ENCODE data around the gene GDPD4.

The GDPD4 gene

DNA sequence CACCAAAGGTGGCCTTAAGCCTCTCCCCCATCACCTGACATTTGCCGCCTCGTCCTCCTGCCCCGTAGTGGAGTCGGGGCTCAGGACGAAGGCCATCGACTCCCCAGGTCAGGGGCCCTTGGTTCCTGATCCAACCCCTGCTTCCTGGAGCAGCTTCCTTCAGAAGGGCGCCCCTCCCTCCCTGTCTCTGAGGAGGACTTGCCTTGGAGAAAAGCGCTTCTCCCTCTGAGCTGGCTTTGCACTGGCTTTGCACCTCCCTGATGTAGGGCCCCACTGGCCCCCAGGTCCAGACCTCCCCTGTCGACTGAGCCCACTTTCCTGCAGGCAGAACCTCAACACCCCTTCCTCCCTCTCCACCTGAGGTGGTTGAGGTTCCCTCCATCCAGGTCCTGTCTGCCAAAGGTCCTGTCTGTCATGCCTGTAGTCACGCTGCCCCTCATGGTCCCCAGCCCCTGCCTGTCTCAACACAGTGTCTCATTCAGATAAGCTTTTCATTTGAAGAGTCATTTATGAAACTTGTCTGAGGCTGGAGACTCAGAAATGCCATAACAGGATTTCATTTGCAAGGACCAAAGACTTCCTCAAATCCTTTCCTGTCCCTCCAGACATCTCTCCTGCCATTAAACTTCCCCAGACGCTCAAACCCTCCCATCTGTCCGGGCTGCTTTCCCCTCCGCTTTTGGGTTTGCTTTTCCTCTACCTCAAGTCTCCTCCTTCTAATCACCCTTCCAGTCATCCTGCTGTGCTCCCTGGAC lies 95.0 kb downstream of the GDPD4 start:
- no CpG with 5 or more reads among the region's 13 CpGs for WGBS (ENCODE audit: insufficient coverage, insufficient read length)
- H3K9me3 ChIP-seq (ENCODE audit: control insufficient read depth, insufficient read depth, low read length) = no peaks in the 10 kb centered on the region
- H3K4me3 ChIP-seq (ENCODE audit: low read length) = no peak overlapping the region
- no peaks in the 10 kb centered on the region for H3K36me3 ChIP-seq (ENCODE audit: control insufficient read depth, insufficient read depth, low read length)
- H3K27me3 ChIP-seq (ENCODE audit: control insufficient read depth, insufficient read depth, low read length) = no peaks in the 10 kb centered on the region
- H3K4me1 ChIP-seq (ENCODE audit: control insufficient read depth, insufficient read depth, low read length) = no peaks in the 10 kb centered on the region
- no peak overlapping the region for H3K27ac ChIP-seq (ENCODE audit: low read length)
- DNase-seq (ENCODE audit: low read depth, low spot score) = no peak

DNA sequence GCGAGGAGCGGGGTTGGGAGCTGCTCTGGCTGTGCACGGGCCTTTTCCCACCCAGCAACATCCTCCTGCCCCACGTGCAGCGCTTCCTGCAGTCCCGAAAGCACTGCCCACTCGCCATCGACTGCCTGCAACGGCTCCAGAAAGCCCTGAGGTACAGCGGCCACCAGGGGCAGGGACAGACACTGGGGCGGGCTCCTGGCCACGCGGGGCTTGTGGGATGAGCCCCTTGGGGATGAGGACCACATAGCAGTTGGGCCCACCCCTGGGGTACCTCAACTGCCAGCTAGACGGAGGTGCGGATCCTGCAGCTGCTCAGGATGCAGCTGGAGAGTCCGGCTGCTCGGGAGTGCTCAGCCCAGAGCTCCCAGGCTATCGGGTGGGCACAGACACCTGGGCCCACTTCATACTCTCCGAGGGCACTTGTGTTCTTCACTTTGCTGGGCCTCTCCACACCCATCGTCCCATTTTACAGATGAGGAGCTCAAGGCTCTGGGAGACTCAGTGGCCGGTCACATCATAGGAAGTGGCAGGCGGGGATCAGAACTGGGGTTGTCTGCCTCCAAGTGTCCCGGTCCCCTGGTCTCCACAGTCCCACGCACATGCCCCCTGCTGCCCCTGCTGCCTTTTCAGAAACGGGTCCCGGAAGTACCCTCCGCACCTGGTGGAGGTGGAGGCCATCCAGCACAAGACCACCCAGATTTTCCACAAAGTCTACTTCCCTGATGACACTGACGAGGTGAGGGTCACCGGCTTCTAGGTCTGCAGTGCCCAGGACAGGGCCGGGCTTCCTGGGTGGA lies 95.8 kb downstream of the GDPD4 start:
- WGBS (ENCODE audit: insufficient coverage, insufficient read length) = no CpG with 5 or more reads among the region's 30 CpGs
- no peaks in the 10 kb centered on the region for H3K27me3 ChIP-seq (ENCODE audit: control insufficient read depth, insufficient read depth, low read length)
- no peaks in the 10 kb centered on the region for H3K36me3 ChIP-seq (ENCODE audit: control insufficient read depth, insufficient read depth, low read length)
- H3K27ac ChIP-seq (ENCODE audit: low read length) = no peak overlapping the region
- H3K4me1 ChIP-seq (ENCODE audit: control insufficient read depth, insufficient read depth, low read length) = no peaks in the 10 kb centered on the region
- no peak for DNase-seq (ENCODE audit: low read depth, low spot score)
- no peaks in the 10 kb centered on the region for H3K9me3 ChIP-seq (ENCODE audit: control insufficient read depth, insufficient read depth, low read length)
- H3K4me3 ChIP-seq (ENCODE audit: low read length) = no peak overlapping the region

DNA sequence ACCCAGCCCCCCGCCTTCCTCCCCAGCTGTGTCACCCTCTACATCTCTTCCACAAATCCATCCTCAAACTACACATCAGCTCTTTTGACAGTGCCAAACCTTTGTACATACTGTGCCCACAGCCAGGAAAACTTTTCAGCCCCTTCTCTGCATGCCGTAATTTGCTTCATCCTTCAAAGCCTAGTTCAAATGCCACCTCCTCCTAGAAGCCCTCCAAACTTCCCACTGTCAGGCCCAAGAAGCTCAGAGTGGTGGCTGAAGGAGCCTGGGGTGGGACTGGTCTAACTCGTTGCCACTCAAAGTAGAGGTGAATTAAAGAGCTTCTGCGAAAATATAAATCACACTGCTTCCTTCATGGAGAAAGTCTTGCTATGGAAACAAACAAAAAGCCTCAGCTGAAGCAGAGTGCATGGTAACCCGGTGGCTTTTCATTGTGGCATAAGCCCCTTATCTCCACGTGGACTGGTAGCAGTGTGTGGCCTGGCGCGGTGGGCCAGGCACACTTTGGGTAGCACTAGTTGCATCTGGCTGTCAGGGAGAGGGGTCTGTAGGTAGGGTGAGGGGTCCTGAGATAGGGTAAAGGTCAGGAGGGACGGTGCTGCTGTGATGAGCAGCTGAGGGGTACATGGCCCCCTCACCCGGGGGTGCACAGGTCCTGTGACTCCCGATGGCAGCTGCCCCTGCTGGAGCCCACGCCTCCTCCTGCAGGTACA lies 96.6 kb downstream of the GDPD4 start:
- Histone ChIP-seq H3K9me3 (ENCODE audit: control insufficient read depth, insufficient read depth, low read length) (no peaks in the 10 kb centered on the region), H3K4me3 (ENCODE audit: low read length) (no peak overlapping the region), H3K36me3 (ENCODE audit: control insufficient read depth, insufficient read depth, low read length) (no peaks in the 10 kb centered on the region), H3K27ac (ENCODE audit: low read length) (no peak overlapping the region), H3K27me3 (ENCODE audit: control insufficient read depth, insufficient read depth, low read length) (no peaks in the 10 kb centered on the region), H3K4me1 (ENCODE audit: control insufficient read depth, insufficient read depth, low read length) (no peaks in the 10 kb centered on the region)
- DNase-seq (ENCODE audit: low read depth, low spot score) = no peak
- WGBS (ENCODE audit: insufficient coverage, insufficient read length) = no CpG with 5 or more reads among the region's 12 CpGs

DNA sequence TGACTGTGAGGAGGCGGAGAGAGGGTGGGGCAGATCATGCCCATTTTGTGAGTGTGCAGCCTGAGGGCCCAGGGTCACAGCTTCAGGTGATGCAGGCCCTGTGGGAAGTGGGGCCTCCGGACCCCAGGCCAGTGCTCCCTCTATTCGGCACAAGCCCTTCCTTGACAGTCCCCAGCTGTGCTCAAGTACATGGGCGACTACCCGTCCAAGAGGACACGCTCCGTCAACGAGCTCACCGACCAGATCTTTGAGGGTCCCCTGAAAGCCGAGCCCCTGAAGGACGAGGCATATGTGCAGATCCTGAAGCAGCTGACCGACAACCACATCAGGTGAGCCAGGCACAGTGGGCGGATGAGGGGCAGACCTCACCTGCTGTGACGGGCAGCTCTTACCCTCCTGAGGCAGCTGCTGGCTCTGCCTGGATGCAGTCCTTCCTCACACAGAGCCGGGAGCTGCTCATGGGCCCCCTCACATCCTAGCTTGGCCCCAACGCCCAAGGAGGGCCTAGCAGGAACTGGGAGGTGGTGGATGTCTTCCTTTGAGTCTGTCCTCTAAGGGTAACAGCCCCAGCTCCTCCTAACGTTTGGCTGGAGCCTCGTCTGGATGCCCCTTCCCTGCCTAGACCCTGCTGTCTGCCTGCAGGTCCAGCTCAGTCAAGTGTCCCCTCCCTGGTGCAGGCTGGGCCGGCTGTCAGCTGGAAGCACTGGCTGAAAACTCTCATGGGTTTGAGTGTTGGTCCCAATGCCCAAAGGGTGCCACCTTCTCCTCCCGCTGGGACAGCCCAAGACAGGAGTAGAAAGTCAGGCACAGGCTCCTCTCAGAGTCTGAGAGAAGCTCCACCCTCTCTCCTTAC lies 97.4 kb downstream of the GDPD4 start:
- Histone ChIP-seq H3K9me3 (ENCODE audit: control insufficient read depth, insufficient read depth, low read length) (no peaks in the 10 kb centered on the region), H3K4me1 (ENCODE audit: control insufficient read depth, insufficient read depth, low read length) (no peaks in the 10 kb centered on the region), H3K36me3 (ENCODE audit: control insufficient read depth, insufficient read depth, low read length) (no peaks in the 10 kb centered on the region), H3K27me3 (ENCODE audit: control insufficient read depth, insufficient read depth, low read length) (no peaks in the 10 kb centered on the region), H3K27ac (ENCODE audit: low read length) (no peak overlapping the region), H3K4me3 (ENCODE audit: low read length) (no peak overlapping the region)
- DNase-seq (ENCODE audit: low read depth, low spot score) = no peak
- WGBS (ENCODE audit: insufficient coverage, insufficient read length) = no CpG with 5 or more reads among the region's 20 CpGs

DNA sequence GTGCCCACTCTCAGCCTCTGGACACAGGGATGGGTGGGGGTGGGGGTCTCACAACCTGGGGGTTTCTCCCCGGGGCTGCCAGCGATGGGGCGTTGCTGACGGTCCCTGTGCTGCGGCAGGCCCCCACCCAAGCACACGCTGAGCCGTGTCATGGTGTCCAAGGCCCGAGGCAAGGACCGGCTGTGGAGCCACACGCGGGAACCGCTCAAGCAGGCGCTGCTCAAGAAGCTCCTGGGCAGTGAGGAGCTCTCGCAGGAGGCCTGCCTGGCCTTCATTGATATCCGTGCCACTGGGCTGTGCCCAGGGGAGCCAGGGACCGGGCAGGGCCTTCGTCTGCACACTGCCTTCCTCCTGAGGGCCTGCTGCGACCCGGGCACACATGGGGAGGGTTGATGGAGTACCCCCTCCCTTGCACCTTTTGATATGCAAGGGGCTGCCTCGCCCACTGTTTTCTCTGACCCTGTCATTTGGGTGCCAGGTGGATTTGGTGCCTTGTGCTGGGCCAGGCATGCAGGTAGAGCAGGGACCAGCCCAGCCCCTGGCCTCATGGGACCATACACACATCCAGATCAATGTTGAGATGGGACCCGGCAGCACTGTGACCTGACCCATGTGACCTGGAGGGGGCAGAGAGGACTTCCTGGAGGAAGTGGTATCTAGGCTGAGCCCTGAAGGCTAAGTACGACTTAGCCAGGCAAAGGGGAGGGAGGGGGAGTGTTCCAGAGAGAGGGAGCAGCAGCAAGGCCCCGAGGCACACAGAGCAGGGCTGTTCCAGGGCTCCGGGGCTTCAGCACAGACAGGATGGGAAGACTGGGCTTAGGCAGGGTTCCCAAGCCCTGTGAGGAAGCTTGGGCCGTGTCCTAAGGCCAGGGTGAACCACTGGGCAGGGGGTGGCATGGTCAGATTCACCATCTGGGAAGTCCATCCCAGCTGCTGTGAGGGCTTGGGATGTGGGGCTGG lies 98.3 kb downstream of the GDPD4 start:
- Histone ChIP-seq H3K4me1 (ENCODE audit: control insufficient read depth, insufficient read depth, low read length) (peaks cover 2% of the 10 kb centered on the region; the same call in 1 of the 2 replicates), H3K9me3 (ENCODE audit: control insufficient read depth, insufficient read depth, low read length) (no peaks in the 10 kb centered on the region), H3K36me3 (ENCODE audit: control insufficient read depth, insufficient read depth, low read length) (no peaks in the 10 kb centered on the region), H3K27ac (ENCODE audit: low read length) (no peak overlapping the region), H3K4me3 (ENCODE audit: low read length) (no peak overlapping the region), H3K27me3 (ENCODE audit: control insufficient read depth, insufficient read depth, low read length) (no peaks in the 10 kb centered on the region)
- no CpG with 5 or more reads among the region's 25 CpGs for WGBS (ENCODE audit: insufficient coverage, insufficient read length)
- DNase-seq (ENCODE audit: low read depth, low spot score) = no peak

DNA sequence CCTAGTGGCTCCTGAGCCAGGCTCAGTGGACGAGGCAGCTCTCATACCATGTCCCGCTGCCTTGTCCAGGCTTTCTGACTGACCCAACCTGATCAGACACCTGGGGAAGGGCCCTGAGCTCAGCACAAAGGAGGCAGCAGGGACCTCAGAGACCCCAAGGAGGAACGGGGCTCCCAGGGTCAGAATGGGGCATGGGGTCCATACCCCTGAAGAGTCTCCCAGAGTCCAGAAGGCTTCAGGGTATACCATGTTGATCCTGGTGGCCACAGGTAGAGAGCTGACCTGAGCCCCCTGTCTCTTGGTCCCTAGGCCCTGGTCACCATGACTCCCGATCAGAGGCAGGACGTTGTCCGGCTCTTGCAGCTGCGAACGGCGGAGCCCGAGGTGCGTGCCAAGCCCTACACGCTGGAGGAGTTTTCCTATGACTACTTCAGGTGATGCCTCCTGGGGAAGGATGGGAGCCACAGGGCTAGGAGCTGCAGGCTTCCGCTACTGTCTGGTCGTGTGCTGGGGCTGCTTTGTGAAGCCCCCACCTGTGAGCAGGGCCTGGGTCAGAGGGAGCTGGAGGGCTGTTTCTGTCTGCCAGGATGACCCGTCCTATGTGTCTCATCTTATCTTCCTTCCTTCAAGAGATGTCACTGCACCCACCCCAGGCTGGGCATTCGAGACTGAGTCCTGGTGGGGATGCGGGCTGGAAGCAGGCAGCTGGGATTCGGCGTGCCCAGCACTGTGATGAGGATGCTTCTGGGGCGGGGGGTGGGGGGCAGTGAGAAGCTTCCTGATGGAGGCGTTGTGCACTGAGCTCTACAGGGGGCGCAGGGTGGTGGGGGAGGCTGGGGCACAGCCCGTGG lies 99.3 kb downstream of the GDPD4 start:
- H3K27ac ChIP-seq (ENCODE audit: low read length) = no peak overlapping the region
- no peaks in the 10 kb centered on the region for H3K9me3 ChIP-seq (ENCODE audit: control insufficient read depth, insufficient read depth, low read length)
- no peak overlapping the region for H3K4me3 ChIP-seq (ENCODE audit: low read length)
- WGBS (ENCODE audit: insufficient coverage, insufficient read length) = no CpG with 5 or more reads among the region's 23 CpGs
- no peaks in the 10 kb centered on the region for H3K27me3 ChIP-seq (ENCODE audit: control insufficient read depth, insufficient read depth, low read length)
- DNase-seq (ENCODE audit: low read depth, low spot score) = no peak
- H3K4me1 ChIP-seq (ENCODE audit: control insufficient read depth, insufficient read depth, low read length) = peaks cover 2% of the 10 kb centered on the region; the same call in 1 of the 2 replicates
- no peaks in the 10 kb centered on the region for H3K36me3 ChIP-seq (ENCODE audit: control insufficient read depth, insufficient read depth, low read length)

DNA sequence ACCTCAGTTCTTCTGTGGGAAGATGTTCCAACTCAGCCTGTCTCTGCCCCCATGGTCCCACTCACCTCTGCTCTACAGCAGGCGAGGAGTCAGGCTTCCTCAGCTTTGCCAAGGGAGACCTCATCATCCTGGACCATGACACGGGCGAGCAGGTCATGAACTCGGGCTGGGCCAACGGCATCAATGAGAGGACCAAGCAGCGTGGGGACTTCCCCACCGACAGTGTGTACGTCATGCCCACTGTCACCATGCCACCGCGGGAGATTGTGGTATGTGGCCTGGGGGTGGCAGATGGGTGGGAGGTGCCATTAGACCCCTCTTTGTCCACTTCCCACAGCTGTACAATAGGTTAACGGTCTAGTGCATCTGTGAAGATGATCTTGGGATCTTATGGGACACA lies 100.1 kb downstream of the GDPD4 start:
- no peak for DNase-seq (ENCODE audit: low read depth, low spot score)
- H3K36me3 ChIP-seq (ENCODE audit: control insufficient read depth, insufficient read depth, low read length) = no peaks in the 10 kb centered on the region
- H3K27me3 ChIP-seq (ENCODE audit: control insufficient read depth, insufficient read depth, low read length) = no peaks in the 10 kb centered on the region
- no CpG with 5 or more reads among the region's 11 CpGs for WGBS (ENCODE audit: insufficient coverage, insufficient read length)
- H3K4me3 ChIP-seq (ENCODE audit: low read length) = no peak overlapping the region
- no peak overlapping the region for H3K27ac ChIP-seq (ENCODE audit: low read length)
- no peaks in the 10 kb centered on the region for H3K9me3 ChIP-seq (ENCODE audit: control insufficient read depth, insufficient read depth, low read length)
- H3K4me1 ChIP-seq (ENCODE audit: control insufficient read depth, insufficient read depth, low read length) = peaks cover 2% of the 10 kb centered on the region; the same call in 1 of the 2 replicates

DNA sequence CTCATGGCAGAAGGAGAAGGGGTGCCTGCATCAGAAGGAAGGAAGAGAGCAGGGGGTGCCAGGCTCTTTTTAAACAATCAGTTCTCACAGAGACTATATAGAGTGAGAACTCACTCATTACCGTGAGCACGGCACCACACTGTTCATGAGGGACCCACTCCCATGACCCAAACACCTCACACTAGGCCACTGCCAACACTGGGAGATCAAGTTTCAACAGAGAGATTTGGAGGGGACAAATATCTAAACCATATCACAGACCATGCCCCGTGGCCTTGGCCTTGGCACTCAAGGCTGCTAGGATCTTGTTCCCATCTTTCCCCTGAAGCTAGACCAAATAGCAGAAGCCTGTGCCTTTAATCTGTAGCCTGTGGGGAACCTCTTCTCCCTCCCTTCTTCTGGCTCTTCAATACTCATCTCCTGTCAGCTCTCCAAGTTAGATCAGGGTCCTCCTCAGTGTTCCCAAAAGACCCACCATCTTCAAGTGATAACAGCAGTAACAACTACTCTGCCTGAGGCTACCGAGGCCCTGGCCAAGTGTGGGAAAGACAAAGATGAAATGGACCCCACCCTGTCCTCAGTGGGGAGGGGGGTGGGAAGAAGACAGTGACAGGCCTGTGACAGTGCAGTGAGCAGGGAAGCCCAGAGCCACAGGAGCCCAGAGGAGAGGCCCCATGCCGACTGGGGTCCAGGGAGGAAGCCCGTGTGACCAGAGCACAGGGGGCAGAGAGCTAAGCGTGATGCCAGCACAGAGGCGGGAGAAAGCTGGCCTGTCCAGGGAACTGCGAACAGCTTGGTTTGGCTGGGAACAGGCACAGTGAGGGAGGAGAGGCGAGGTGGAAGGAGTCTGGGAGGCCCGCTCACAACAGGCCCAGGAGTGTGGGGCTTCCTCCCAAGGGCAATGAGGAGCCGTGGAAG lies 100.9 kb downstream of the GDPD4 start:
- DNase-seq (ENCODE audit: low read depth, low spot score) = no peak
- Histone ChIP-seq H3K27ac (ENCODE audit: low read length) (no peak overlapping the region), H3K36me3 (ENCODE audit: control insufficient read depth, insufficient read depth, low read length) (no peaks in the 10 kb centered on the region), H3K27me3 (ENCODE audit: control insufficient read depth, insufficient read depth, low read length) (no peaks in the 10 kb centered on the region), H3K9me3 (ENCODE audit: control insufficient read depth, insufficient read depth, low read length) (no peaks in the 10 kb centered on the region), H3K4me1 (ENCODE audit: control insufficient read depth, insufficient read depth, low read length) (peaks cover 2% of the 10 kb centered on the region; the same call in 1 of the 2 replicates), H3K4me3 (ENCODE audit: low read length) (no peak overlapping the region)
- no CpG with 5 or more reads among the region's 12 CpGs for WGBS (ENCODE audit: insufficient coverage, insufficient read length)
